Fibroblast of lung (primary cell): Measurements from ENCODE around the gene GRK3. TPM values are rescaled to one million over a fixed set of nuclear protein-coding genes. Genes with fewer than 3 reads are reported as not detected.
A peak's percentile ranks its signal among the peaks of the same experiment; 100 is the strongest.

Experiments used
- DNase-seq, 2 donors: peaks; one replicate each; pipeline versions ENCODE4 v3.0.0 to v3.0.0-alpha.2; 2010; ENCODE audit warnings: low read depth in 2 of 2
- H2AFZ ChIP-seq: 2 replicates; pipeline ENCODE4 v1.5.1; 2012; ENCODE audit warnings: low read length, control low read depth, inconsistent platforms
- H3K27ac ChIP-seq: 2 replicates; pipeline ENCODE4 v1.5.1; 2011; ENCODE audit warnings: low read length, control low read depth; ENCODE audit not compliant: insufficient read depth
- H3K27me3 ChIP-seq: 2 replicates; pipeline ENCODE4 v1.5.1; 2011; ENCODE audit warnings: mild to moderate bottlenecking, low read length; ENCODE audit not compliant: control insufficient read depth, insufficient read depth
- H3K36me3 ChIP-seq: 2 replicates; pipeline ENCODE4 v1.5.1; 2011; ENCODE audit warnings: low read length; ENCODE audit not compliant: control insufficient read depth, insufficient read depth
- H3K4me1 ChIP-seq: 2 replicates; pipeline ENCODE4 v1.5.1; 2011; ENCODE audit warnings: low read length; ENCODE audit not compliant: control insufficient read depth, insufficient read depth; ENCODE audit errors: extremely low read depth
- H3K4me2 ChIP-seq: 2 replicates; pipeline ENCODE4 v1.5.1; 2011; ENCODE audit warnings: low read length, control low read depth; ENCODE audit not compliant: insufficient read depth; ENCODE audit errors: extremely low read depth
- H3K4me3 ChIP-seq, 4 experiments: fragments of 200-600 bp in 1 of 4; sonication (generic) in 1 of 4; replicated peaks in 1 of 4; 2 replicates each; pipeline ENCODE4 v1.5.1; 2011 to 2016; ENCODE audit warnings: low read length in 4 of 4, low read depth in 3 of 4, mild to moderate bottlenecking in 3 of 4, control low read depth in 2 of 4, inconsistent platforms in 1 of 4, mixed read lengths in 1 of 4; ENCODE audit not compliant: insufficient read depth in 1 of 4; ENCODE audit errors: control extremely low read depth in 1 of 4
- H3K79me2 ChIP-seq: 2 replicates; pipeline ENCODE4 v1.5.1; 2012; ENCODE audit warnings: mild to moderate bottlenecking, low read length, inconsistent platforms; ENCODE audit not compliant: control insufficient read depth, insufficient read depth
- H3K9ac ChIP-seq: 2 replicates; pipeline ENCODE4 v1.5.1; 2011; ENCODE audit warnings: mild to moderate bottlenecking, low read length, control low read depth; ENCODE audit not compliant: insufficient read depth
- H3K9me3 ChIP-seq: 2 replicates; pipeline ENCODE4 v1.5.1; 2012; ENCODE audit warnings: low read depth, low read length; ENCODE audit not compliant: control insufficient read depth, insufficient read depth
- H4K20me1 ChIP-seq: 2 replicates; pipeline ENCODE4 v1.5.1; 2011; ENCODE audit warnings: low read length; ENCODE audit not compliant: control insufficient read depth, insufficient read depth; ENCODE audit errors: extremely low read depth
- CTCF ChIP-seq, 2 donors: IDR thresholded peaks in 1 of 2; conservative IDR thresholded peaks in 1 of 2; 1 replicate in 1 of 2; 2 replicates in 1 of 2; pipeline ENCODE4 v1.5.1; 2011 to 2012; ENCODE audit warnings: low read length in 2 of 2, control low read depth in 1 of 2, inconsistent platforms in 1 of 2, low read depth in 1 of 2, mild to moderate bottlenecking in 1 of 2
- EZH2 ChIP-seq: IDR thresholded peaks from 2 replicates; pipeline ENCODE4 v1.5.1; 2012; ENCODE audit warnings: low read length, control low read depth, mild to moderate bottlenecking; ENCODE audit errors: missing control alignments
- polyA plus RNA-seq, 2 donors: library from polyadenylated mRNA; depleted of rRNA in 1 of 2; stranded (reverse) in 1 of 2; unstranded in 1 of 2; fragments of >200 nt; gene quantifications; 2 replicates each; pipeline ENCODE4 v1.2.1, GENCODE V29; 2011 to 2012; ENCODE audit warnings: missing spikeins in 1 of 2
- total RNA-seq: library from RNA; depleted of rRNA; stranded (reverse); fragments of >200 nt; gene quantifications from 2 replicates; pipeline ENCODE4 v1.2.1, GENCODE V29; 2014

GRK3 gene
- total and polyA plus RNA-seq, 2 donors (not counting 1 experiment from before 2014, with no cell fraction given), result 1.6 to 1.7 TPM

- H3K9me3 ChIP-seq, result no peaks in the 10 kb centered on the region
- no peaks in the 10 kb centered on the region for H4K20me1 ChIP-seq
- no peak overlapping the region for H2AFZ ChIP-seq
- no peaks in the 10 kb centered on the region for H3K36me3 ChIP-seq
- H3K4me2 ChIP-seq, result no peak overlapping the region
- DNase-seq, result peak; percentile 27 to 67
- H3K9ac ChIP-seq, result no peak overlapping the region
- no peaks in the 10 kb centered on the region for H3K79me2 ChIP-seq
- no peak overlapping the region for H3K27ac ChIP-seq
- no peaks in the 10 kb centered on the region for H3K4me1 ChIP-seq
- TF ChIP-seq EZH2 (no peak), CTCF (conservative IDR thresholded peaks at IDR 0.05 in 1 of 2, IDR thresholded peaks at IDR 0.05 in 1 of 2; ENCODE audit: low read depth in 1 of 2, low read length in 2 of 2) (no peak)
- no peaks in the 10 kb centered on the region for H3K27me3 ChIP-seq
- no peak overlapping the region for H3K4me3 ChIP-seq
Measured at GRCh38 chr22:25775531-25775930, 211.1 kb downstream of the GRK3 start.

DNA sequence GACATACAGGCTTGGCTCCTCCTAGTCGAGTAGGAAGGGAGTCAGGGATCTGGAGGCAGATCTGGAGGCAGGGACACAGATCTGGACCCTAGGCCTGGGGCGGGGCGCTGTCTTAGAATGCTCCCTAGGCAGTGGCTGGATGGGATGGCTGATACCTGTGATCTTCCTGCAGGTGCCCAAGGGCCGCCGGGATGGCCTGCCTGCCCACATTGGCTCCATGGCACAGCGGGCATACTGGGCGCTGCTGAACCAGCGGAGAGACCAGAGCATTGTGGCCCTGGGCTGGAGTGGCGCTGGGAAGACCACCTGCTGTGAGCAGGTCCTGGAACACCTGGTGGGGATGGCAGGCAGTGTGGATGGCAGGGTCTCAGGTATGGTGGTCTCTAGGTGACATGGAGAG is 212.9 kb downstream of the GRK3 start:
- TF ChIP-seq EZH2, result no peak
- no peak for TF ChIP-seq CTCF (conservative IDR thresholded peaks at IDR 0.05 in 1 of 2, IDR thresholded peaks at IDR 0.05 in 1 of 2; ENCODE audit: low read depth in 1 of 2, low read length in 2 of 2)
- Histone ChIP-seq H3K9ac (no peak overlapping the region), H3K27me3 (no peaks in the 10 kb centered on the region), H3K4me1 (no peaks in the 10 kb centered on the region), H2AFZ (no peak overlapping the region), H4K20me1 (no peaks in the 10 kb centered on the region), H3K9me3 (no peaks in the 10 kb centered on the region), H3K36me3 (no peaks in the 10 kb centered on the region), H3K79me2 (no peaks in the 10 kb centered on the region), H3K27ac (no peak overlapping the region), H3K4me2 (no peak overlapping the region), H3K4me3 (no peak overlapping the region)
- DNase-seq, result no peak

- no peaks in the 10 kb centered on the region for H3K36me3 ChIP-seq
Measured at GRCh38 chr22:25777870-25778269, 213.4 kb downstream of the GRK3 start.

More at GRCh38 chr22:25777870-25778269, 213.4 kb downstream of the GRK3 start:
- Histone ChIP-seq H3K27ac (no peak overlapping the region), H3K4me2 (no peak overlapping the region), H3K79me2 (no peaks in the 10 kb centered on the region), H3K4me1 (no peaks in the 10 kb centered on the region), H3K27me3 (no peaks in the 10 kb centered on the region), H3K4me3 (no peak overlapping the region), H3K9ac (no peak overlapping the region), H4K20me1 (no peaks in the 10 kb centered on the region), H2AFZ (no peak overlapping the region), H3K9me3 (no peaks in the 10 kb centered on the region)
- DNase-seq, result peak; percentile 36 to 58
- no peak for TF ChIP-seq EZH2
- peak; percentile 37 to 55 for TF ChIP-seq CTCF (conservative IDR thresholded peaks at IDR 0.05 in 1 of 2, IDR thresholded peaks at IDR 0.05 in 1 of 2; ENCODE audit: low read depth in 1 of 2, low read length in 2 of 2)

Other genes starting within 250 kb of the GRK3 start
- gene MYO18B, start 177.5 kb downstream of the GRK3 start, total RNA-seq, result under 0.01 and 0.17 TPM in 2 replicates
- not detected in 2 replicates for gene MYO18B, start 177.5 kb downstream of the GRK3 start, polyA plus RNA-seq